Skeletal muscle satellite cell (primary cell): Measurements from ENCODE around the gene RAPGEF1.

ENCODE experiments used
- H3K27me3 ChIP-seq: 2 replicates; pipeline ENCODE4 v1.7.0; 2013; ENCODE audit warnings: low read length; ENCODE audit not compliant: control insufficient read depth, insufficient read depth
- H3K36me3 ChIP-seq: 2 replicates; pipeline ENCODE4 v1.7.0; 2013; ENCODE audit warnings: mild to moderate bottlenecking, control low read depth, low read length; ENCODE audit not compliant: insufficient read depth
- H3K4me1 ChIP-seq: 2 replicates; pipeline ENCODE4 v1.7.0; 2013; ENCODE audit warnings: low read length; ENCODE audit not compliant: control insufficient read depth, insufficient read depth
- H3K4me2 ChIP-seq: 2 replicates; pipeline ENCODE4 v1.7.0; 2013; ENCODE audit warnings: mild to moderate bottlenecking, low read length
- H3K4me3 ChIP-seq: 2 replicates; pipeline ENCODE4 v1.7.0; 2013; ENCODE audit warnings: low read length
- H3K9ac ChIP-seq: 2 replicates; pipeline ENCODE4 v1.7.0; 2013; ENCODE audit warnings: mild to moderate bottlenecking, low read depth, low read length, moderate library complexity
- H3K9me3 ChIP-seq: replicated peaks from 2 replicates; pipeline ENCODE4 v1.7.0; 2013; ENCODE audit warnings: mild to moderate bottlenecking, control low read depth, low read length

The RAPGEF1 gene

DNA sequence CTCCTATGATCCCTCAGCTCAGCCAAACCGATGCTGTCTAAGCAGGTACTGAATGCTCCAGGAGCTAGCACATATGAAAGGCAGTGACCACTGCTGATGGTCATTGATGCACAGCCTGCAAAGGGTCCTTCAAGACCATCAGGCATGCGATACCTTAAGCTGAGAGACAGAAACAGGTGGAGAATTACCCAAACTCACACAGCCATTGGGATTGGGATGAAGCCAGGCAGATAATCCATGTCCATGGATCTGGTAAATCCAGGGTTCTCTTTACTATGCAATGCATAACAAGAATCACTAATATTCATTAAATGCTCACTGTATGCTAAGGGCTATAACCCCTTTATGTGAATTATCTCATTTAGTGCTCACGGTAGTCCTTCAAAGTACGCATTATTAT is 36.2 kb downstream of the RAPGEF1 start:
- Histone ChIP-seq H3K9ac (no peak overlapping the region), H3K4me3 (no peak overlapping the region), H3K9me3 (no peaks in the 10 kb centered on the region), H3K27me3 (no peaks in the 10 kb centered on the region), H3K4me1 (peaks cover 51% of the 10 kb centered on the region), H3K4me2 (no peak overlapping the region), H3K36me3 (no peaks in the 10 kb centered on the region)

DNA sequence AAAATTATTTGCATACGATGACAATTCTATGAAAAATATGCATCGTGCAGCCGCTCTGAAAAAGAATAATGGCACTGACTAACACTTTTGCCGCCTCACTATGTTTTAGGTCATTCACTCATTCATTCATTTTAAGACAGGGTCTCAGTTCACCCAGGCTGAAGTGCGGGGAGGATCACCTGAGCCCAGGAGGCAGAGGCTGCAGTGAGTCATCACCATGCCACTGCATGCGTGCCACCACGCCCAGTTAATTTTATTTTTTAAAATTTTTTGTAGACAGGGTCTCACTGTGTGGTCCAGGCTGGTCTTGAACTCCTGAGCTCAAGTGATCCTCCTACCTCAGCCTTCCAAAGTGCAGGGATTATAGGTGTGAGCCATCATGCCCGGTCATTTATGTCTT is 37.0 kb downstream of the RAPGEF1 start:
- Histone ChIP-seq H3K9ac (no peak overlapping the region), H3K36me3 (no peaks in the 10 kb centered on the region), H3K9me3 (no peaks in the 10 kb centered on the region), H3K27me3 (no peaks in the 10 kb centered on the region), H3K4me2 (no peak overlapping the region), H3K4me3 (no peak overlapping the region), H3K4me1 (peaks cover 51% of the 10 kb centered on the region)

- Histone ChIP-seq H3K4me3 (no peak overlapping the region), H3K4me2 (no peak overlapping the region), H3K36me3 (no peaks in the 10 kb centered on the region), H3K4me1 (peaks cover 51% of the 10 kb centered on the region), H3K9me3 (no peaks in the 10 kb centered on the region), H3K27me3 (no peaks in the 10 kb centered on the region), H3K9ac (no peak overlapping the region)
Observed at GRCh38 chr9:131701789-131702337, 38.0 kb downstream of the RAPGEF1 start.

- Histone ChIP-seq H3K4me1 (peaks cover 51% of the 10 kb centered on the region), H3K27me3 (no peaks in the 10 kb centered on the region), H3K4me2 (no peak overlapping the region), H3K4me3 (no peak overlapping the region), H3K9ac (no peak overlapping the region), H3K9me3 (no peaks in the 10 kb centered on the region), H3K36me3 (no peaks in the 10 kb centered on the region)
Observed at GRCh38 chr9:131701436-131701781, 38.5 kb downstream of the RAPGEF1 start.

GRCh38 chr9:131700765-131701435 is 39.0 kb downstream of the RAPGEF1 start:
- no peak overlapping the region for H3K4me3 ChIP-seq
- peaks cover 45% of the 10 kb centered on the region for H3K4me1 ChIP-seq
- no peak overlapping the region for H3K4me2 ChIP-seq
- H3K9me3 ChIP-seq = no peaks in the 10 kb centered on the region
- H3K9ac ChIP-seq = no peak overlapping the region
- no peaks in the 10 kb centered on the region for H3K27me3 ChIP-seq
- H3K36me3 ChIP-seq = no peaks in the 10 kb centered on the region

GRCh38 chr9:131700076-131700475 is 39.8 kb downstream of the RAPGEF1 start:
- no peak overlapping the region for H3K4me3 ChIP-seq
- no peak overlapping the region for H3K4me2 ChIP-seq
- H3K36me3 ChIP-seq = no peaks in the 10 kb centered on the region
- H3K9me3 ChIP-seq = no peaks in the 10 kb centered on the region
- no peak overlapping the region for H3K9ac ChIP-seq
- no peaks in the 10 kb centered on the region for H3K27me3 ChIP-seq
- peaks cover 37% of the 10 kb centered on the region for H3K4me1 ChIP-seq

- H3K9ac ChIP-seq = no peak overlapping the region
Observed at GRCh38 chr9:131698618-131698985, 41.3 kb downstream of the RAPGEF1 start.

DNA sequence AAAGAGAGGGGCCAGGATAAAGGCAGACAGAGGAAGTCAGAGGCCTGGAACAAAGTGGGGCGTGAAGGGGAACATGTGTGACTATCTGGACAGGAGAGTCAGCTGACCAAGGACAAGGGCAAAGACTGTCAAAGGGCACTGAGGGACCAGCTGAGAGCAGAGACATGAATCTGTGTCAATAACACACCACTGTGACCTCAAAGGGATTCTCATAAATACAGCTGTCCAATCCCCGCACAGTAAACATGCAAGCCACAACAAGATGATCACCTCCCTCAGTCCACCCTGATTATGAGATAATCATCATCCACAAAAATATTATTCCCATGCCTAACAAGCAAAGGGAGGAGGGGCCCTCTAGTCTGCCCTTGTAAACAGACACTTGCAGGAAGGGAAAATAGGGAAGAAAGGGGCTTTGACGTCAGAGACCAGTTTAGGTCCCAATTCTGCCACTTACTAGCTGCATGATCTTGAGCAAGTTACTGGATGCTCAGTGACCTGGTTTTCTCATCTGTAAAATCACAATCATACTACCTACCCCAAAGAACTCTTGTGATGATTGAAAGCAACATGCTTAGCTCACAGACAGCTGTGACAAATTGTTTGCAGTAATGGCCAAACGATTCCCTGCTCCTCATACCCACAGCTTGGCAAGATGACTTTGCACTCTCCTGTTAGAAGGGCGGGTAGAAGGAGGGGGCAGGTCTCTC is 41.8 kb downstream of the RAPGEF1 start:
- Histone ChIP-seq H3K36me3 (no peaks in the 10 kb centered on the region), H3K9ac (no peak overlapping the region), H3K4me2 (no peak overlapping the region), H3K27me3 (no peaks in the 10 kb centered on the region), H3K9me3 (no peaks in the 10 kb centered on the region), H3K4me1 (peaks cover 26% of the 10 kb centered on the region), H3K4me3 (no peak overlapping the region)

More at GRCh38 chr9:131698618-131698985, 41.3 kb downstream of the RAPGEF1 start:
- Histone ChIP-seq H3K36me3 (no peaks in the 10 kb centered on the region), H3K4me2 (no peak overlapping the region), H3K27me3 (no peaks in the 10 kb centered on the region), H3K9me3 (no peaks in the 10 kb centered on the region), H3K4me3 (no peak overlapping the region), H3K4me1 (peaks cover 26% of the 10 kb centered on the region)

GRCh38 chr9:131697097-131697496 is 42.8 kb downstream of the RAPGEF1 start:
- Histone ChIP-seq H3K36me3 (no peaks in the 10 kb centered on the region), H3K4me2 (no peak overlapping the region), H3K9ac (no peak overlapping the region), H3K9me3 (no peaks in the 10 kb centered on the region), H3K27me3 (no peaks in the 10 kb centered on the region), H3K4me3 (no peak overlapping the region), H3K4me1 (peaks cover 26% of the 10 kb centered on the region)

GRCh38 chr9:131695836-131696460 is 43.9 kb downstream of the RAPGEF1 start:
- no peaks in the 10 kb centered on the region for H3K27me3 ChIP-seq
- H3K9ac ChIP-seq = no peak overlapping the region
- H3K4me2 ChIP-seq = no peak overlapping the region
- H3K4me3 ChIP-seq = no peak overlapping the region
- H3K9me3 ChIP-seq = no peaks in the 10 kb centered on the region
- H3K36me3 ChIP-seq = no peaks in the 10 kb centered on the region
- H3K4me1 ChIP-seq = peaks cover 26% of the 10 kb centered on the region

- H3K9me3 ChIP-seq = no peaks in the 10 kb centered on the region
- H3K27me3 ChIP-seq = no peaks in the 10 kb centered on the region
- H3K9ac ChIP-seq = no peak overlapping the region
- no peak overlapping the region for H3K4me3 ChIP-seq
- peaks cover 26% of the 10 kb centered on the region for H3K4me1 ChIP-seq
- no peaks in the 10 kb centered on the region for H3K36me3 ChIP-seq
- H3K4me2 ChIP-seq = no peak overlapping the region
Observed at GRCh38 chr9:131695366-131695765, 44.5 kb downstream of the RAPGEF1 start.
